Measurements from ENCODE around the gene NDRG3.
"Not testable (repeated sequence)": the region's sequence is repeated elsewhere in the genome, so short reads cannot be mapped to it uniquely, and the experiment has no call there.

The NDRG3 gene

DNA sequence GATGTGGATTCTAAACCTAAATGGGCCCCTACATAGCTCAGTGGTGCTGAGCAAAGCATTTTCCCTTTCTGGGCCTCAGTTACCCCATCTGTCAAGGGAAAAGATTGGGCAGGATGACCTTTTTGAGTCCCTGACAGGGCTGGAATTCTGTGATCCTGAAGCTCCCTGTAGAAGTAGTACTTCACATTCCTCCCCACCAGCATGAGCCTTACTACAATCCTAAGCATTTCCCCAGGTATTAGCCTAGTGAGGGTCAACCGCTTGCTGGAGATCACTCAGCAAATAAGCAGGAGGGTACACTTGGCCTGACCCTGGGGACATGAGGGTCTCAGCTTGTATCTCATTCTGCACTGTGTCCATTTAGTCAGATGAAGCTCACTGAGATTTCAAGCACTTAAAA is 13.4 kb downstream of the NDRG3 start:
- no peak for DNase-seq (ENCODE audit: low read depth)
- Histone ChIP-seq H3K36me3 (ENCODE audit: control insufficient read depth, insufficient read depth, low read length, severe bottlenecking) (no peaks in the 10 kb centered on the region), H3K27me3 (replicated peaks; ENCODE audit: control insufficient read depth, insufficient read depth, low read length) (no peaks in the 10 kb centered on the region), H3K9ac (ENCODE audit: low read length) (no peak overlapping the region), H3K9me3 (ENCODE audit: control insufficient read depth, low read length) (no peaks in the 10 kb centered on the region), H3K4me3 (ENCODE audit: low read length) (no peak overlapping the region), H3K4me1 (ENCODE audit: control insufficient read depth, insufficient read depth, low read length) (no peaks in the 10 kb centered on the region)

GRCh38 chr20:36728986-36729385 is 16.9 kb downstream of the NDRG3 start:
- DNase-seq (ENCODE audit: low read depth): no peak
- Histone ChIP-seq H3K4me3 (ENCODE audit: low read length) (no peak overlapping the region), H3K36me3 (ENCODE audit: control insufficient read depth, insufficient read depth, low read length, severe bottlenecking) (no peaks in the 10 kb centered on the region), H3K9ac (ENCODE audit: low read length) (no peak overlapping the region), H3K4me1 (ENCODE audit: control insufficient read depth, insufficient read depth, low read length) (no peaks in the 10 kb centered on the region), H3K9me3 (ENCODE audit: control insufficient read depth, low read length) (no peaks in the 10 kb centered on the region), H3K27me3 (replicated peaks; ENCODE audit: control insufficient read depth, insufficient read depth, low read length) (no peaks in the 10 kb centered on the region)

DNA sequence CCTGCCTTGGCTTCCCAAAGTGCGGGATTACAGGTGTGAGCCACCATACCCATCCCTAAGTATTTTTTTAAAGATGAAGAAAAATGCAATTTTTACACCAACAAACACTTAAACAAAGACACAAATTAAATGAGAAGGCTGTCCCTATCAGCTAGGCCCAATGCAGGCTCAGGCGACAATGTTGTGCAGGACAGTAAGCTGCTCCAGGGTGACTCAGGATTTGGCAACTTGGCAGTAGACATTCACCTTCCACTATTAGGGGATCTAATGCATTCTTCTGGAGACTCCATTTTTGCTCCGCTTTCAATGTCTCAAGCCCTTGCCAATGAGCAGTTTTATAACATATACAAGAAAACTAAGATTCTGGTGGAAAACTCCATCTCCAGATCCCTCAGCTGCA is 19.7 kb downstream of the NDRG3 start:
- H3K9ac ChIP-seq (ENCODE audit: low read length): no peak overlapping the region
- H3K4me1 ChIP-seq (ENCODE audit: control insufficient read depth, insufficient read depth, low read length): no peaks in the 10 kb centered on the region
- no peak overlapping the region for H3K4me3 ChIP-seq (ENCODE audit: low read length)
- H3K9me3 ChIP-seq (ENCODE audit: control insufficient read depth, low read length): no peaks in the 10 kb centered on the region
- no peak for DNase-seq (ENCODE audit: low read depth)
- no peaks in the 10 kb centered on the region for H3K36me3 ChIP-seq (ENCODE audit: control insufficient read depth, insufficient read depth, low read length, severe bottlenecking)
- H3K27me3 ChIP-seq (replicated peaks; ENCODE audit: control insufficient read depth, insufficient read depth, low read length): no peaks in the 10 kb centered on the region

DNA sequence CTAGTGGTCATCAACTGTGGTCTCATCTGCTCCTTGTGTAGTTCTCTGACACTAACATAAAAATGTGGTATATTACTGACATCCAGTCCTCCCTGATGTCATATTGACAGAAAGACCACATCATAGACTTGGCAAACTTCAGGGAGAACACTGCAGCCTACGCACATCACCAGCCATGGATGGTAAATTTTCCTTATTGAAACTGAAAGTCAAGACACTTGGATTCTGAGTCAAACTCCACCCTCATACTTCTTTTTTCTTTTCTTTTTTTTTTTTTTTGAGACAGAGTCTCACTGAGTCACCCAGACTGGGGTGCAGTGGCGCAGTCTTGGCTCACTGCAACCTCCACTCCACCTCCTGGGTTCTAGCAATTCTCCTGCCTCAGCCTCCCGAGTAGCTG is 25.4 kb downstream of the NDRG3 start:
- H3K4me3 ChIP-seq (ENCODE audit: low read length): no peak overlapping the region
- DNase-seq (ENCODE audit: low read depth): no peak
- no peaks in the 10 kb centered on the region for H3K36me3 ChIP-seq (ENCODE audit: control insufficient read depth, insufficient read depth, low read length, severe bottlenecking)
- no peaks in the 10 kb centered on the region for H3K4me1 ChIP-seq (ENCODE audit: control insufficient read depth, insufficient read depth, low read length)
- H3K27me3 ChIP-seq (replicated peaks; ENCODE audit: control insufficient read depth, insufficient read depth, low read length): no peaks in the 10 kb centered on the region
- no peaks in the 10 kb centered on the region for H3K9me3 ChIP-seq (ENCODE audit: control insufficient read depth, low read length)
- H3K9ac ChIP-seq (ENCODE audit: low read length): no peak overlapping the region

GRCh38 chr20:36717657-36718056 is 28.2 kb downstream of the NDRG3 start:
- H3K9me3 ChIP-seq (ENCODE audit: control insufficient read depth, low read length): no peaks in the 10 kb centered on the region
- H3K27me3 ChIP-seq (replicated peaks; ENCODE audit: control insufficient read depth, insufficient read depth, low read length): no peaks in the 10 kb centered on the region
- no peak overlapping the region for H3K4me3 ChIP-seq (ENCODE audit: low read length)
- H3K4me1 ChIP-seq (ENCODE audit: control insufficient read depth, insufficient read depth, low read length): no peaks in the 10 kb centered on the region
- no peak for DNase-seq (ENCODE audit: low read depth)
- no peaks in the 10 kb centered on the region for H3K36me3 ChIP-seq (ENCODE audit: control insufficient read depth, insufficient read depth, low read length, severe bottlenecking)
- H3K9ac ChIP-seq (ENCODE audit: low read length): no peak overlapping the region

DNA sequence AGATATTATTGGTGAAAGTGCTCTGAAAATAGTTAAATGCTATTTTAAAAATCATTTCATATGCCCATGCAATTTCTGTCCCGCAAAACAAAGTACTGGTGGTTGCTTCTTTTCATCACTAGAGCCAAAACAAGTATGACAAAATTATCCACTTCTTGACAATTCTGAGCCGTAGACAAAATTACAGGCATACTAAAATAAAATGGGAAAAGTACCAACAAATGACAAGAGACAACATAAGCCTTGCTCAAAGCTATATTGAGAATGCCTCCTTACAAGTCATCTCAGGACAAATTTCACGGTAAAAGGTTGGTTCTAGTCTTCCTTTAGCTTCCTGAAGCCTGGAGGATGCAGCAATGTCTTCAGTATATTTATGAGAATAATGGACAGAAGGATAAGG is 28.9 kb downstream of the NDRG3 start:
- H3K27me3 ChIP-seq (replicated peaks; ENCODE audit: control insufficient read depth, insufficient read depth, low read length): no peaks in the 10 kb centered on the region
- no peaks in the 10 kb centered on the region for H3K36me3 ChIP-seq (ENCODE audit: control insufficient read depth, insufficient read depth, low read length, severe bottlenecking)
- DNase-seq (ENCODE audit: low read depth): no peak
- H3K9ac ChIP-seq (ENCODE audit: low read length): no peak overlapping the region
- H3K4me3 ChIP-seq (ENCODE audit: low read length): no peak overlapping the region
- H3K4me1 ChIP-seq (ENCODE audit: control insufficient read depth, insufficient read depth, low read length): no peaks in the 10 kb centered on the region
- no peaks in the 10 kb centered on the region for H3K9me3 ChIP-seq (ENCODE audit: control insufficient read depth, low read length)

DNA sequence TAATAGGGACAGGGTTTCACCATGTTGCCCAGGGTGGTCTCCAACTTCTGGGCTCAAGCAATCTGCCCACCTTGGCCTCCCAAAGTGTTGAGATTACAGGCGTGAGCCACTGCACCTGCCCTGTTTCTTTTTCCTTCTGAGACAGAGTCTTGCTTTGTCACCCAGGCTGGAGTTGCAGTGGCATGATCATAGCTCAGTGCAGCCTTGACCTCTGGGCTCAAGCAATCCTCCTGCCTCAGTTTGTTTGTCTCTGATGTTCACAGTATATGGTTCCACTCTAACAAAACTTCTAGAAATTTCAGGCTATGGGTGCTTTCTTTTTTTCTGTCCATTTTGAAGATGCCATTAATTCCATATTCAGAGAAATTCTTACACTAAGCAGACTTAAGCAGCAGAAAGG is 33.1 kb downstream of the NDRG3 start:
- no peak for DNase-seq (ENCODE audit: low read depth)
- Histone ChIP-seq H3K36me3 (ENCODE audit: control insufficient read depth, insufficient read depth, low read length, severe bottlenecking) (no peaks in the 10 kb centered on the region), H3K4me3 (ENCODE audit: low read length) (no peak overlapping the region), H3K4me1 (ENCODE audit: control insufficient read depth, insufficient read depth, low read length) (no peaks in the 10 kb centered on the region), H3K27me3 (replicated peaks; ENCODE audit: control insufficient read depth, insufficient read depth, low read length) (no peaks in the 10 kb centered on the region), H3K9ac (ENCODE audit: low read length) (no peak overlapping the region), H3K9me3 (ENCODE audit: control insufficient read depth, low read length) (no peaks in the 10 kb centered on the region)

GRCh38 chr20:36709126-36709525 is 36.8 kb downstream of the NDRG3 start:
- H3K9ac ChIP-seq (ENCODE audit: low read length): no peak overlapping the region
- H3K27me3 ChIP-seq (replicated peaks; ENCODE audit: control insufficient read depth, insufficient read depth, low read length): no peaks in the 10 kb centered on the region
- no peaks in the 10 kb centered on the region for H3K4me1 ChIP-seq (ENCODE audit: control insufficient read depth, insufficient read depth, low read length)
- H3K36me3 ChIP-seq (ENCODE audit: control insufficient read depth, insufficient read depth, low read length, severe bottlenecking): no peaks in the 10 kb centered on the region
- H3K4me3 ChIP-seq (ENCODE audit: low read length): no peak overlapping the region
- H3K9me3 ChIP-seq (ENCODE audit: control insufficient read depth, low read length): no peaks in the 10 kb centered on the region
- no peak for DNase-seq (ENCODE audit: low read depth)

GRCh38 chr20:36703530-36703929 is 42.4 kb downstream of the NDRG3 start:
- Histone ChIP-seq H3K4me1 (ENCODE audit: control insufficient read depth, insufficient read depth, low read length) (peaks cover 4% of the 10 kb centered on the region), H3K27me3 (replicated peaks; ENCODE audit: control insufficient read depth, insufficient read depth, low read length) (no peaks in the 10 kb centered on the region), H3K4me3 (ENCODE audit: low read length) (no peak overlapping the region), H3K9ac (ENCODE audit: low read length) (no peak overlapping the region), H3K9me3 (ENCODE audit: control insufficient read depth, low read length) (no peaks in the 10 kb centered on the region), H3K36me3 (ENCODE audit: control insufficient read depth, insufficient read depth, low read length, severe bottlenecking) (no peaks in the 10 kb centered on the region)
- no peak for DNase-seq (ENCODE audit: low read depth)

DNA sequence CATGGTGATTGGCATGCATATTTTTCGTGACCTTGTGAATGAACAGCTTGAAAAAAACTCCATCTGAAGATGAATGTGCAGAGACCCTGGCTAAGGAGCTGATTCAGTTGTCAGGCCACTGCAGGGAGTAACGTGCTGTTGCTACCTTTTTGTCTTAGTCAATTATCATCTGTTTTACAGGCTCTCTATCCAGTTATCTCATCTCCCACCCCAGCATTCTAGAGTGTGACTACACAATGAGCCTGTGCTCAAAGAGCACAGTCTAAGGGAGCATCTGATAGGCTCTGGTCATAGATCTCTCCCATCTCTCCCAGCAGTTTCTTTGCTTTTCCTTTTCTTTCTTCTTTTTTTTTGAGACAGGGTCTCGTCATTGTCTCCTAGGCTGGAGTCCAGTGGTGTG is 45.5 kb downstream of the NDRG3 start:
- DNase-seq (ENCODE audit: low read depth): no peak

GRCh38 chr20:36695467-36695866 is 50.4 kb downstream of the NDRG3 start:
- H3K4me3 ChIP-seq (ENCODE audit: low read length); H3K36me3 ChIP-seq (ENCODE audit: control insufficient read depth, insufficient read depth, low read length, severe bottlenecking); H3K4me1 ChIP-seq (ENCODE audit: control insufficient read depth, insufficient read depth, low read length); H3K9ac ChIP-seq (ENCODE audit: low read length); H3K9me3 ChIP-seq (ENCODE audit: control insufficient read depth, low read length); H3K27me3 ChIP-seq (replicated peaks; ENCODE audit: control insufficient read depth, insufficient read depth, low read length); DNase-seq (ENCODE audit: low read depth): not testable (repeated sequence)

More for the DNA sequence above, 45.5 kb downstream of the NDRG3 start:
- Histone ChIP-seq H3K36me3 (ENCODE audit: control insufficient read depth, insufficient read depth, low read length, severe bottlenecking) (no peaks in the 10 kb centered on the region), H3K9me3 (ENCODE audit: control insufficient read depth, low read length) (no peaks in the 10 kb centered on the region), H3K27me3 (replicated peaks; ENCODE audit: control insufficient read depth, insufficient read depth, low read length) (no peaks in the 10 kb centered on the region), H3K4me1 (ENCODE audit: control insufficient read depth, insufficient read depth, low read length) (peaks cover 4% of the 10 kb centered on the region), H3K4me3 (ENCODE audit: low read length) (no peak overlapping the region), H3K9ac (ENCODE audit: low read length) (no peak overlapping the region)

DNA sequence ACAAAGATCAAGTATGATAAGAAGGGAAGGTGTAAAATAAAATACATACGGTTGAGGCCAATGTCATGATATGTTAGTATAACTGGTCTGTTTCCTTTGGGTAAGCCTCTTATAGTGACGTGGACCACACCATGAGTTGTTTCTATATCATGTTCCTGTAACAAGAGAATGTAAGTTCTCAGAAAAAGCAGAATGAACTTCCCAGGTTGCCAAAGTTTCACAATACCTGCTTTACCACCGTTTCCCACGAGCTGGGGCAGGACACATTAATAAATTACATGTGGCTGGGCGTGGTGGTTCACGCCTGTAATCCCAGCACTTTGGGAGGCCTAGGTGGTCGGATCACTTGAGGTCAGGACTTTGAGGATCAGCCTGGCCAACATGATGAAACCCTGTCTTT is 57.3 kb downstream of the NDRG3 start:
- Histone ChIP-seq H3K36me3 (ENCODE audit: control insufficient read depth, insufficient read depth, low read length, severe bottlenecking) (no peaks in the 10 kb centered on the region), H3K4me3 (ENCODE audit: low read length) (no peak overlapping the region), H3K9ac (ENCODE audit: low read length) (no peak overlapping the region), H3K4me1 (ENCODE audit: control insufficient read depth, insufficient read depth, low read length) (no peaks in the 10 kb centered on the region), H3K27me3 (replicated peaks; ENCODE audit: control insufficient read depth, insufficient read depth, low read length) (no peaks in the 10 kb centered on the region), H3K9me3 (ENCODE audit: control insufficient read depth, low read length) (no peaks in the 10 kb centered on the region)
- no peak for DNase-seq (ENCODE audit: low read depth)
